Thyroid gland (tissue), 4 donors: ENCODE results near the gene RAB27A. TPM values are rescaled to one million over a fixed set of nuclear protein-coding genes. Genes with fewer than 3 reads are reported as not detected.

Source experiments
- DNase-seq, 2 donors: peaks; one replicate each; pipeline ENCODE4 v3.0.0-alpha.2; 2019
- H3K27ac ChIP-seq, 3 donors: fragments of 200-600 bp; sonication (generic); 1 replicate in 2 of 3; 2 replicates in 1 of 3; pipeline ENCODE4 v1.5.1; 2016 to 2019; ENCODE audit warnings: mild to moderate bottlenecking in 1 of 3, moderate library complexity in 1 of 3
- H3K27me3 ChIP-seq: fragments of 200-600 bp; sonication (generic); one replicate; pipeline ENCODE4 v1.5.1; 2019
- H3K36me3 ChIP-seq, 2 donors: fragments of 200-600 bp; sonication (generic); one replicate each; pipeline ENCODE4 v1.5.1; 2016 to 2019
- H3K4me1 ChIP-seq, 2 donors: fragments of 200-600 bp; sonication (generic); one replicate each; pipeline ENCODE4 v1.5.1; 2017 to 2019
- H3K4me3 ChIP-seq, 3 donors: fragments of 200-600 bp; sonication (generic); replicated peaks in 1 of 3; 1 replicate in 2 of 3; 2 replicates in 1 of 3; pipeline ENCODE4 v1.5.1; 2016; ENCODE audit warnings: mild to moderate bottlenecking in 1 of 3
- H3K9me3 ChIP-seq: fragments of 200-600 bp; sonication (generic); one replicate; pipeline ENCODE4 v1.5.1; 2017
- POLR2A ChIP-seq, 2 donors: fragments of 450-650 bp; IDR thresholded peaks; one replicate each; pipeline ENCODE4 v1.6.1; 2017; ENCODE audit warnings: antibody characterized with exemption in 2 of 2, mild to moderate bottlenecking in 2 of 2, moderate library complexity in 1 of 2
- WGBS, 2 donors: methylation state at CpG; one replicate each; pipeline ENCODE4 v1.1.5; 2017; 5-methylcytosine and 5-hydroxymethylcytosine counted together
- intact Hi-C: fragments of 100-400 bp; cut with DNase I; formaldehyde crosslinking; loops from one replicate; pipeline ENCODE4 v1.15.1; 2023
- total RNA-seq, 4 donors: library from RNA; depleted of rRNA; stranded (reverse); fragments of >200 nt; gene quantifications; one replicate each; pipeline ENCODE4 v1.2.3, GENCODE V29; 2016
- TF ChIP-seq, protein P1 (sequence below), 6 experiments: fragments of 200-600 bp in 3 of 6; fragments of 450-650 bp in 3 of 6; sonication (generic) in 3 of 6; IDR thresholded peaks; one replicate each; pipeline ENCODE4 v1.5.1; 2016 to 2019; ENCODE audit warnings: antibody characterized with exemption in 6 of 6, mild to moderate bottlenecking in 2 of 6, inconsistent platforms in 1 of 6, moderate library complexity in 1 of 6

RAB27A gene
- total RNA-seq, 4 donors from 2014 or later: 14.7 to 35.6 (median 26.4) TPM

DNA sequence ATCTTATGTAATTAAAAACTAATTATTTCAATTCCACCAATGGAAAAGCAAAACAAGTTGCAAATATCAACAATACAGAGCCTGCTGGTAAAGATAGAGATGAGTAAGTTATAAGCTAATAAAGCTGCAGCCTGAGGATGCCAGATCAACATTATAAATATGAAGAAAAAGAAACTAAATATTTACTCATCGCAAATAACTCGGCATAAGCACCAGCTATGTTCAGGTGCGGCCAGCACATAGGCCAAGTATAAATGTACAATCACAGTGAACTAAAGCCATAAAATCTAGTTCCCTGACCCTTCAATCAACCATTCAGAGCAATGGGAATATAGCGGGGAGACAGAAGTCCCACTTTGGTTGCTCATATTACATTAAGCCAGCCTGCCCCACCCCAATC, 85.1 kb downstream of the RAB27A start:
- Histone ChIP-seq H3K36me3 (peaks cover 4 to 6% of the 10 kb centered on the region in 2 donors), H3K4me3 (no peak overlapping the region), H3K9me3 (no peaks in the 10 kb centered on the region), H3K27me3 (no peaks in the 10 kb centered on the region), H3K4me1 (no peaks in the 10 kb centered on the region), H3K27ac (no peak overlapping the region)
- DNase-seq: no peak
- intact Hi-C loops: no loop called here
- no peak for TF ChIP-seq POLR2A (IDR thresholded peaks at IDR 0.05)
- TF ChIP-seq, protein P1, sequence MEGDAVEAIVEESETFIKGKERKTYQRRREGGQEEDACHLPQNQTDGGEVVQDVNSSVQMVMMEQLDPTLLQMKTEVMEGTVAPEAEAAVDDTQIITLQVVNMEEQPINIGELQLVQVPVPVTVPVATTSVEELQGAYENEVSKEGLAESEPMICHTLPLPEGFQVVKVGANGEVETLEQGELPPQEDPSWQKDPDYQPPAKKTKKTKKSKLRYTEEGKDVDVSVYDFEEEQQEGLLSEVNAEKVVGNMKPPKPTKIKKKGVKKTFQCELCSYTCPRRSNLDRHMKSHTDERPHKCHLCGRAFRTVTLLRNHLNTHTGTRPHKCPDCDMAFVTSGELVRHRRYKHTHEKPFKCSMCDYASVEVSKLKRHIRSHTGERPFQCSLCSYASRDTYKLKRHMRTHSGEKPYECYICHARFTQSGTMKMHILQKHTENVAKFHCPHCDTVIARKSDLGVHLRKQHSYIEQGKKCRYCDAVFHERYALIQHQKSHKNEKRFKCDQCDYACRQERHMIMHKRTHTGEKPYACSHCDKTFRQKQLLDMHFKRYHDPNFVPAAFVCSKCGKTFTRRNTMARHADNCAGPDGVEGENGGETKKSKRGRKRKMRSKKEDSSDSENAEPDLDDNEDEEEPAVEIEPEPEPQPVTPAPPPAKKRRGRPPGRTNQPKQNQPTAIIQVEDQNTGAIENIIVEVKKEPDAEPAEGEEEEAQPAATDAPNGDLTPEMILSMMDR (IDR thresholded peaks at IDR 0.05): no peak
- 97 to 98% methylated on average over 4 of the region's 4 CpGs for WGBS, 2 donors

DNA sequence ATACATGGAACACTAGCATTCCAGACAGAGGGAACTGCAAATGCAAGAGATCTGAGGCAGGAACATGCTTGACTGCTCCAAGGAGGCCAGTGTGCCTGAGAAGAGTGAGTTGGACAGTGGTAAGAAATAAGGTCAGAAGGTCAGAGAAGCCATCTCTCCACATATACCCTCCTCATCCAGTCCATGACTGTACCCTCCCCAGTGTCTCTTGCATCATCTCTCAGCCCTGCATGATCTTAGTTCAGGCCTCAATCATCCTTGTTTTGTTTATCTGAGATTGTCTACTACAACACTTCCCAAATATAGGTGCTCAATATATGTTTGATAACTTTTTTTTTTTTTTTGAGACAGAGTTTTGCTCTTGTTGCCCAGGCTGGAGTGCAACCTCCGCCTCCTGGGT, 87.4 kb downstream of the RAB27A start:
- TF ChIP-seq, protein P1 (IDR thresholded peaks at IDR 0.05): no peak
- no peak for TF ChIP-seq POLR2A (IDR thresholded peaks at IDR 0.05)
- Histone ChIP-seq H3K4me1 (peaks cover 0 to 6% of the 10 kb centered on the region in 2 donors), H3K4me3 (no peak overlapping the region), H3K27me3 (no peaks in the 10 kb centered on the region), H3K27ac (no peak overlapping the region), H3K9me3 (no peaks in the 10 kb centered on the region), H3K36me3 (peaks cover 4 to 6% of the 10 kb centered on the region in 2 donors)
- DNase-seq: no peak
- intact Hi-C loops: no loop called here
- WGBS, 2 donors: 94 to 97% methylated on average over 1 of the region's 1 CpG

DNA sequence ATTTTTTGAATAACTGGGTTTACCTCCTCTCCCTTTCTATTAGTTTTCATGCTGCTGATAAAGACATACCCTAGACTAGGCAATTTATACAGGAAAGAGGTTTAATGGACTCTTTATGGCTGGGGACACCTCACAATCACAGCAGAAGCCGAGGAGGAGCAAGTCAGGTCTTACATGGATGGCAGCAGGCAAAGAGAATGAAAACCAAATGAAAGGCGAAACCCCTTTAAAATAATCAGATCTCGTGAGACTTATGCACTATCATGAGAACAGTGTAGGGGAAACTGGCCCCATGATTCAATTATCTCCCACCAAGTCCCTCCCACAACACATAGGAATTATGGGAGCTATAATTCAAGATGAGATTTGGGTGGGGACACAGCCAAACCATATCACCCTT, 90.9 kb downstream of the RAB27A start:
- H3K36me3 ChIP-seq: no peaks in the 10 kb centered on the region
- WGBS, 2 donors: 96 to 97% methylated on average over 3 of the region's 3 CpGs
- no peaks in the 10 kb centered on the region for H3K27me3 ChIP-seq
- TF ChIP-seq, protein P1 (IDR thresholded peaks at IDR 0.05): no peak
- TF ChIP-seq POLR2A (IDR thresholded peaks at IDR 0.05): no peak
- no peak for DNase-seq
- intact Hi-C loops: no loop called here
- peaks cover 4 to 19% of the 10 kb centered on the region in 2 donors for H3K4me1 ChIP-seq
- no peak overlapping the region for H3K27ac ChIP-seq
- H3K9me3 ChIP-seq: no peaks in the 10 kb centered on the region
- H3K4me3 ChIP-seq: no peak overlapping the region

DNA sequence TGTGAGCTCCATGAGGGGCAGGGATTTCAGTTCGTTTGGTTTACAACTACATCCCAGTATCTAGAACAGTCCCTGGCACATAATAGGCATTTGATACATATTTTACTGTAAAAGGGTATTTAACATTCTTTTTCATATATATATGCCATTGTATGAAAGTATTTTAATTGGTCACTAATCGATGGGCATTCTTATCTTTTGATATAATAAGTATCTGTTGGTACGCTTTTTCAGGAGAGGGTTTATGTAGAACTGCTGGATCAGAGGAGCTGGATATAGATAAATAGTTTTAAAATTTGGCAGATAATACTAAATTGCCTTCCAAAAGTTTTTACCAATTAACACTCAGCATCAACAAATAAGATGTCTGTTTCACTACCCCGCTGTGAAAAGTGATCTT, 91.9 kb downstream of the RAB27A start:
- Histone ChIP-seq H3K27me3 (no peaks in the 10 kb centered on the region), H3K4me1 (peaks cover 4 to 19% of the 10 kb centered on the region in 2 donors), H3K27ac (peak overlapping the region in 2 of 3 donors; percentile 79 to 91), H3K4me3 (peak overlapping the region in 2 of 3 donors; percentile 14 to 68), H3K36me3 (no peaks in the 10 kb centered on the region), H3K9me3 (no peaks in the 10 kb centered on the region)
- 67 to 70% methylated on average over 4 of the region's 4 CpGs for WGBS, 2 donors
- intact Hi-C loops: no loop called here
- TF ChIP-seq, protein P1 (IDR thresholded peaks at IDR 0.05): no peak
- no peak for TF ChIP-seq POLR2A (IDR thresholded peaks at IDR 0.05)
- no peak for DNase-seq

DNA sequence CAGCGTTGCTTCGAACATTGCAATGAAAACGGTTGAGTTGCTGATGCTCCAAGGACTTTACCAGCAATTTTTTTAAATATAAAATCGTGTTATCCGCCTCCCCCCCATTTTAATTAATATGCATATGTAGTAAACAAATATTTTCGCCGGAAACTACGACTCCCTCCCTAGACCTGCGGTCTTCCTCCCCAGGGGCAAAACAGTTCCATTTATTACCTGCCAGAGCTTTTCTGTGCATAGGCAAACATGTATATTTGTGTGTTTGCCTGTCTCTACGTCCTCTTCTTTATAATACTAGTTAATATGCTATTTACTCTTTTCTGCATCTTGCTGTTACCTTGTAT, 92.3 kb downstream of the RAB27A start:
- 1% methylated on average over 10 of the region's 10 CpGs for WGBS, 2 donors
- no peak for DNase-seq
- TF ChIP-seq, protein P1 (IDR thresholded peaks at IDR 0.05): no peak
- TF ChIP-seq POLR2A (IDR thresholded peaks at IDR 0.05): no peak
- H3K36me3 ChIP-seq: no peaks in the 10 kb centered on the region
- H3K27me3 ChIP-seq: no peaks in the 10 kb centered on the region
- no peaks in the 10 kb centered on the region for H3K9me3 ChIP-seq
- peak overlapping the region; percentile 0 to 68 (median 14) for H3K4me3 ChIP-seq
- peak overlapping the region; percentile 46 to 91 (median 79) for H3K27ac ChIP-seq
- intact Hi-C loops: no loop called here
- H3K4me1 ChIP-seq: peaks cover 4 to 19% of the 10 kb centered on the region in 2 donors
